OCI-LY7 (cell line): ENCODE measurements around the gene MYH3. TPM values are rescaled to one million over a fixed set of nuclear protein-coding genes. Genes with fewer than 3 reads are reported as not detected.

ENCODE experiments used
- BruUV-seq: library from RNA; stranded (reverse); fragments of 400-500 nt; replicated peaks from 2 replicates; lab custom pipeline; 2021; lab: Mats Ljungman, UMichigan
- CTCF ChIA-PET: fragments of 300-600 bp; sonication (Branson Sonifier 250); formaldehyde crosslinking; loops from one replicate; lab custom pipeline; 2022; ENCODE audit warnings: antibody characterized with exemption; ENCODE audit not compliant: unreplicated experiment; lab: Charles Lee
- POLR2A ChIA-PET: fragments of 300-600 bp; sonication (Branson Sonifier 250); formaldehyde crosslinking; loops from one replicate; lab custom pipeline; 2022; ENCODE audit warnings: antibody characterized with exemption; lab: Charles Lee
- DNase-seq: peaks from one replicate; pipeline ENCODE4 v3.0.0-alpha.2; 2015; ENCODE audit warnings: low spot score
- H2AFZ ChIP-seq: fragments of 200-600 bp; sonication (generic), shearing (Covaris generic); 2 replicates; pipeline ENCODE4 v1.6.1; 2014; ENCODE audit warnings: mild to moderate bottlenecking, antibody characterized with exemption, low read length, moderate library complexity
- H3K27ac ChIP-seq: fragments of 200-600 bp; sonication (generic); 2 replicates; pipeline ENCODE4 v1.5.1; 2014; ENCODE audit warnings: mixed run types, low read depth, mild to moderate bottlenecking, moderate library complexity, low read length, inconsistent platforms; ENCODE audit not compliant: poor library complexity, severe bottlenecking
- H3K36me3 ChIP-seq: fragments of 200-600 bp; sonication (generic); 2 replicates; pipeline ENCODE4 v1.6.1; 2014; ENCODE audit warnings: mild to moderate bottlenecking, antibody characterized with exemption, low read length, moderate library complexity, mixed read lengths; ENCODE audit not compliant: insufficient read depth
- H3K4me1 ChIP-seq: fragments of 200-600 bp; sonication (generic); 2 replicates; pipeline ENCODE4 v1.5.1; 2014; ENCODE audit warnings: mild to moderate bottlenecking, low read length; ENCODE audit not compliant: insufficient read depth, poor library complexity, severe bottlenecking
- H3K4me2 ChIP-seq: fragments of 200-600 bp; sonication (generic); 2 replicates; pipeline ENCODE4 v1.6.1; 2014; ENCODE audit warnings: mild to moderate bottlenecking, low read length
- H3K4me3 ChIP-seq: fragments of 200-600 bp; sonication (generic); 2 replicates; pipeline ENCODE4 v1.5.1; 2014; ENCODE audit warnings: mild to moderate bottlenecking, low read depth, low read length; ENCODE audit not compliant: poor library complexity, severe bottlenecking
- H3K79me2 ChIP-seq: fragments of 200-600 bp; sonication (generic); 2 replicates; pipeline ENCODE4 v1.6.1; 2016; ENCODE audit warnings: low read depth, mild to moderate bottlenecking, low read length, moderate library complexity, mixed read lengths; ENCODE audit not compliant: insufficient read depth
- H3K9me2 ChIP-seq: fragments of 200-600 bp; sonication (generic); 2 replicates; pipeline ENCODE4 v1.6.1; 2016; ENCODE audit warnings: mild to moderate bottlenecking, low read length, mixed read lengths; ENCODE audit not compliant: insufficient read depth
- H3K9me3 ChIP-seq: fragments of 200-600 bp; sonication (generic); 2 replicates; pipeline ENCODE4 v1.6.1; 2014; ENCODE audit warnings: mild to moderate bottlenecking, mixed run types, low read length, mixed read lengths
- H4K20me1 ChIP-seq: fragments of 200-600 bp; sonication (generic); 2 replicates; pipeline ENCODE4 v1.6.1; 2014; ENCODE audit warnings: mild to moderate bottlenecking, antibody characterized with exemption, low read length, moderate library complexity, mixed read lengths; ENCODE audit not compliant: insufficient read depth
- CTCF ChIP-seq: fragments of 200-600 bp; sonication (generic); conservative IDR thresholded peaks from 2 replicates; pipeline ENCODE4 v1.5.1; 2014; ENCODE audit warnings: mild to moderate bottlenecking, antibody characterized with exemption, low read length, moderate library complexity, mixed read lengths
- EZH2phosphoT487 ChIP-seq: fragments of 200-600 bp; sonication (generic); IDR thresholded peaks from 2 replicates; pipeline ENCODE4 v1.6.1; 2018; ENCODE audit warnings: low read depth, borderline replicate concordance, mild to moderate bottlenecking, mixed run types, antibody characterized with exemption, low read length, moderate library complexity, mixed read lengths
- intact Hi-C: fragments of 100-400 bp; cut with micrococcal nuclease; formaldehyde crosslinking; loops from one replicate; pipeline ENCODE4 v1.10.0; 2022; ENCODE audit not compliant: unreplicated experiment
- total RNA-seq, 2 experiments: library from RNA; depleted of rRNA in 1 of 2; stranded (reverse); fragments of >200 nt in 1 of 2; shearing (Covaris generic) in 1 of 2; gene quantifications; 2 replicates each; pipeline ENCODE4 v1.2.3, GENCODE V29; 2014 to 2022

MYH3 gene
- total RNA-seq, 2 experiments from 2014 or later: 4.2 to 5.9 TPM

- Histone ChIP-seq H3K27ac (no peak overlapping the region), H3K79me2 (no peaks in the 10 kb centered on the region), H3K4me2 (no peak overlapping the region), H4K20me1 (no peaks in the 10 kb centered on the region), H3K4me1 (no peaks in the 10 kb centered on the region), H2AFZ (no peak overlapping the region), H3K9me3 (no peaks in the 10 kb centered on the region), H3K36me3 (no peaks in the 10 kb centered on the region), H3K9me2 (no peaks in the 10 kb centered on the region), H3K4me3 (no peak overlapping the region)
- ChIA-PET CTCF (no interaction called here), POLR2A (no interaction called here)
- TF ChIP-seq EZH2phosphoT487 (no peak), CTCF (no peak)
- intact Hi-C loops: no loop called here
- BruUV-seq: no TSS peak
- DNase-seq: no peak
These were observed 7.5 kb upstream of the MYH3 start for GRCh38 chr17:10664571-10664970.

GRCh38 chr17:10663231-10663630 lies 6.1 kb upstream of the MYH3 start:
- TF ChIP-seq EZH2phosphoT487 (no peak), CTCF (no peak)
- Histone ChIP-seq H3K36me3 (no peaks in the 10 kb centered on the region), H2AFZ (no peak overlapping the region), H3K4me1 (no peaks in the 10 kb centered on the region), H3K9me2 (no peaks in the 10 kb centered on the region), H3K27ac (no peak overlapping the region), H3K4me2 (no peak overlapping the region), H3K79me2 (no peaks in the 10 kb centered on the region), H3K4me3 (no peak overlapping the region), H3K9me3 (no peaks in the 10 kb centered on the region), H4K20me1 (no peaks in the 10 kb centered on the region)
- no peak for DNase-seq
- BruUV-seq: no TSS peak
- intact Hi-C loops: no loop called here
- ChIA-PET CTCF (no interaction called here), POLR2A (interaction anchor here (0.7 kb wide), 2 partner anchors 54 to 699 kb away, joined by 3 read pairs; no protein-coding TSS in a partner anchor)

- POLR2A ChIA-PET: interaction anchor here (0.6 kb wide), 2 partner anchors 174 to 335 kb away, joined by 3 to 8 read pairs; no protein-coding TSS in a partner anchor
- no peaks in the 10 kb centered on the region for H4K20me1 ChIP-seq
- H3K79me2 ChIP-seq: no peaks in the 10 kb centered on the region
- TF ChIP-seq CTCF (no peak), EZH2phosphoT487 (no peak)
- no peak overlapping the region for H2AFZ ChIP-seq
- H3K4me1 ChIP-seq: no peaks in the 10 kb centered on the region
- no peak overlapping the region for H3K27ac ChIP-seq
- H3K9me2 ChIP-seq: no peaks in the 10 kb centered on the region
- intact Hi-C loops: no loop called here
- H3K4me2 ChIP-seq: no peak overlapping the region
- CTCF ChIA-PET: no interaction called here
- H3K9me3 ChIP-seq: no peaks in the 10 kb centered on the region
- no peak overlapping the region for H3K4me3 ChIP-seq
- BruUV-seq: no TSS peak
- H3K36me3 ChIP-seq: no peaks in the 10 kb centered on the region
- DNase-seq: no peak
These were observed 4.3 kb upstream of the MYH3 start for GRCh38 chr17:10661437-10661836.
